ENCODE results near the gene SOCS4. TPM values are rescaled to one million over a fixed set of nuclear protein-coding genes. Genes with fewer than 3 reads are reported as not detected.

The SOCS4 gene
- total and polyA plus RNA-seq, 12 donors, result 4.5 to 23.1 (median 11.6) TPM

GRCh38 chr14:54981698-54982097 is 45.3 kb upstream of the SOCS4 start:
- 66 to 73% (median 70%) methylated on average over 6 of the region's 6 CpGs for WGBS, 4 donors
- DNase-seq, result no peak
- Histone ChIP-seq H3K4me1 (replicated peaks in 1 of 2) (no peaks in the 10 kb centered on the region), H3K27ac (no peak overlapping the region), H3K36me3 (replicated peaks in 1 of 2) (no peaks in the 10 kb centered on the region), H3K27me3 (no peaks in the 10 kb centered on the region), H3K4me3 (no peak overlapping the region), H3K9me3 (replicated peaks in 1 of 3) (no peaks in the 10 kb centered on the region)
- TF ChIP-seq CTCF (IDR thresholded peaks at IDR 0.05) (peak in 4 of 6 experiments; percentile 19 to 47 (median 40)), POLR2A (IDR thresholded peaks at IDR 0.05) (no peak)
- intact Hi-C loops (cut with DNase I), result no loop called here

GRCh38 chr14:54985156-54985555 is 41.9 kb upstream of the SOCS4 start:
- no peaks in the 10 kb centered on the region for H3K36me3 ChIP-seq (replicated peaks in 1 of 2)
- no peaks in the 10 kb centered on the region for H3K4me1 ChIP-seq (replicated peaks in 1 of 2)
- H3K27ac ChIP-seq, result no peak overlapping the region
- no peak for DNase-seq
- intact Hi-C loops (cut with DNase I), result no loop called here
- no peaks in the 10 kb centered on the region for H3K27me3 ChIP-seq
- no peak for TF ChIP-seq POLR2A (IDR thresholded peaks at IDR 0.05)
- TF ChIP-seq CTCF (IDR thresholded peaks at IDR 0.05), result no peak
- WGBS, 4 donors, result 86 to 91% (median 90%) methylated on average over 4 of the region's 4 CpGs
- H3K9me3 ChIP-seq (replicated peaks in 1 of 3), result no peaks in the 10 kb centered on the region
- H3K4me3 ChIP-seq, result no peak overlapping the region

GRCh38 chr14:55000381-55000780 is 26.7 kb upstream of the SOCS4 start:
- DNase-seq, result no peak
- intact Hi-C loops (cut with DNase I), result no loop called here
- TF ChIP-seq CTCF (IDR thresholded peaks at IDR 0.05) (no peak), POLR2A (IDR thresholded peaks at IDR 0.05) (no peak)
- H3K4me3 ChIP-seq, result no peak overlapping the region
- H3K4me1 ChIP-seq (replicated peaks in 1 of 2), result no peaks in the 10 kb centered on the region
- H3K36me3 ChIP-seq (replicated peaks in 1 of 2), result no peaks in the 10 kb centered on the region
- H3K9me3 ChIP-seq (replicated peaks in 1 of 3), result no peaks in the 10 kb centered on the region
- no peak overlapping the region for H3K27ac ChIP-seq
- WGBS, 4 donors, result 82 to 91% (median 87%) methylated on average over 3 of the region's 3 CpGs
- H3K27me3 ChIP-seq, result no peaks in the 10 kb centered on the region

- no peak for DNase-seq
- no peaks in the 10 kb centered on the region for H3K4me1 ChIP-seq (replicated peaks in 1 of 2)
- H3K4me3 ChIP-seq, result no peak overlapping the region
- intact Hi-C loops (cut with DNase I), result no loop called here
- TF ChIP-seq POLR2A (IDR thresholded peaks at IDR 0.05) (no peak), CTCF (IDR thresholded peaks at IDR 0.05) (no peak)
- no peak overlapping the region for H3K27ac ChIP-seq
- H3K36me3 ChIP-seq (replicated peaks in 1 of 2), result no peaks in the 10 kb centered on the region
- H3K27me3 ChIP-seq, result no peaks in the 10 kb centered on the region
- 65 to 83% (median 74%) methylated on average over 4 of the region's 4 CpGs for WGBS, 4 donors
- no peaks in the 10 kb centered on the region for H3K9me3 ChIP-seq (replicated peaks in 1 of 3)
Measured at GRCh38 chr14:55005071-55005470, 22.0 kb upstream of the SOCS4 start.

All from adrenal gland (tissue), 12 donors.